ENCODE data around the gene ATG9B. TPM values are rescaled to one million over a fixed set of nuclear protein-coding genes. Genes with fewer than 3 reads are reported as not detected.

The ATG9B gene
- total and polyA plus RNA-seq, 9 of the 15 experiments (the other 6 are each of a cell fraction or from before 2014, with no cell fraction given), result 0.29 to 8.0 (median 2.1) TPM

DNA sequence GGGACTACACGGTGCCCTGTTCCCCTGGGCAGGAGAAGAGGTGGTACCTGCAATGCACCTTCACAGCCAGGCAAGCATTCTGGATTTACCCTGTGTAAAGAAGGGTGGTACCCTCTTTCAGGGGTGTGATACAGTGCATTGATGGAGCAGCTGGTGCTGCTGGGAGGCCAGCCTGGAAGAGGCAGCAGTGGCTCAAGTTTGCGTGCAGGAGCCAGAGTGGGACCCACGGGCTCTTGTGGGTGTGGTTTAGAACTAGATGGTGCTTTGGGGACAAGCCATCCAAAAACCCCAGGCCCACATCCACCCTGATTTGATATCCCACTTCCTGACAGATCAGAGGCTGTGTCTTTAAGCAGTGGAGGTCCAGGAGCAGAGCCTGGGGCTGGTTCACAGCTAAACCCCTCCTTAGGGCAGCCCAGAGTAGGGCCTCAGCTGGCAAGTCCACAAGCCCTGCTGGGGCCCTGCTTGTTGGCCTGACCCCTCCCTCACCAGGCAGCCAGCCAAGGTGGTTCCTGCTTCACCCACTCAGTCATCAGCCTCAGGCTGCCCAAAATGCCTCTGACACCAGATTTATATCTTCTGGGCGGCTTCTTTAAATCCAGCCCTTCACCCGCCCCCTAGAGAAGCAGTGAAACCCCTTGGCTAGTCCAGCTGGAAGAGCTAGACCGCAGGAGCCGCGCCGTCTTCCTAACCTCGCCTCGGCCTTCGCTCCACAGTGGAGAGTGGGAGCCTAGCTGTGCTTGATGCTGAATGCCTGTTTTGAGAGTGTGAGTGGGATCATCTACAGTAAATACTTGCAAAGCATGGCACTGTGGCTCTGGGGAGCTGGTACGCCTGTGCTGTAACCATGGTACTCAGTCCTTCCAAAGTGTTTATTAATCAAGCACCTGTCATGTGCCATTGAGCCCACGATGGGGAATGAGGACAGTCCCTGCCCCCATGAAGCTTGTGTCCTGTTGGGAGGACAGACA, 22.6 kb upstream of the ATG9B start:
- no peaks in the 10 kb centered on the region for H3K79me2 ChIP-seq (ENCODE audit: control insufficient read depth, insufficient read depth, low read length)
- H3K4me3 ChIP-seq, result no peak overlapping the region
- H3K36me3 ChIP-seq (ENCODE audit: control insufficient read depth, insufficient read depth, low read length), result peaks cover 20% of the 10 kb centered on the region
- in situ Hi-C loops (cut with MboI), result no loop called here
- H3K4me1 ChIP-seq (replicated peaks in 1 of 2; ENCODE audit: control insufficient read depth in 2 of 2, insufficient read depth in 2 of 2, low read length in 2 of 2), result peaks cover 0 to 54% of the 10 kb centered on the region in 2 experiments; a peak in 2 of 5 replicates
- ChIA-PET CTCF (ENCODE audit: low intra/inter-chr PET ratio) (no interaction called here), POLR2A (interaction anchor here (0.6 to 1.8 kb wide), 4 partner anchors 8 to 443 kb away, joined by 3 to 6 read pairs (median 4); partner anchors contain the start of gene ABCB8)
- H3K27ac ChIP-seq (ENCODE audit: extremely low read depth, low read depth, low read length), result no peak overlapping the region
- peak; percentile 4 for ATAC-seq
- H3K9ac ChIP-seq (ENCODE audit: insufficient read depth in 1 of 2, low read depth in 2 of 2, low read length in 2 of 2), result peak overlapping the region in 1 of 2 experiments; percentile 77; a peak in 2 of 4 replicates
- H3K27me3 ChIP-seq (ENCODE audit: control insufficient read depth in 2 of 2, insufficient read depth in 2 of 2, low read length in 2 of 2), result no peaks in the 10 kb centered on the region
- 56% methylated on average over 14 of the region's 14 CpGs for WGBS (ENCODE audit: insufficient coverage, low coverage, missing lambda C conversion rate)
- intact Hi-C loops (cut with micrococcal nuclease), result no loop called here
- no TSS peak for BruUV-seq (replicated peaks)
- no peak overlapping the region for H2AFZ ChIP-seq (ENCODE audit: low read depth, low read length)
- peak in 2 of 4 experiments; percentile 13 to 14 for DNase-seq (ENCODE audit: extremely low read depth in 1 of 4, low spot score in 3 of 4)
- H3K4me2 ChIP-seq (ENCODE audit: insufficient read depth, low read length), result no peak overlapping the region
- no peaks in the 10 kb centered on the region for H4K20me1 ChIP-seq (replicated peaks; ENCODE audit: control insufficient read depth, insufficient read depth, low read length)
- FAIRE-seq, result no peak
- H3K9me3 ChIP-seq (replicated peaks; ENCODE audit: control insufficient read depth, insufficient read depth, low read depth, low read length), result no peaks in the 10 kb centered on the region
- no peaks in the 10 kb centered on the region for H3K9me1 ChIP-seq (ENCODE audit: control insufficient read depth, insufficient read depth, low read length)
- TF ChIP-seq, protein P1, sequence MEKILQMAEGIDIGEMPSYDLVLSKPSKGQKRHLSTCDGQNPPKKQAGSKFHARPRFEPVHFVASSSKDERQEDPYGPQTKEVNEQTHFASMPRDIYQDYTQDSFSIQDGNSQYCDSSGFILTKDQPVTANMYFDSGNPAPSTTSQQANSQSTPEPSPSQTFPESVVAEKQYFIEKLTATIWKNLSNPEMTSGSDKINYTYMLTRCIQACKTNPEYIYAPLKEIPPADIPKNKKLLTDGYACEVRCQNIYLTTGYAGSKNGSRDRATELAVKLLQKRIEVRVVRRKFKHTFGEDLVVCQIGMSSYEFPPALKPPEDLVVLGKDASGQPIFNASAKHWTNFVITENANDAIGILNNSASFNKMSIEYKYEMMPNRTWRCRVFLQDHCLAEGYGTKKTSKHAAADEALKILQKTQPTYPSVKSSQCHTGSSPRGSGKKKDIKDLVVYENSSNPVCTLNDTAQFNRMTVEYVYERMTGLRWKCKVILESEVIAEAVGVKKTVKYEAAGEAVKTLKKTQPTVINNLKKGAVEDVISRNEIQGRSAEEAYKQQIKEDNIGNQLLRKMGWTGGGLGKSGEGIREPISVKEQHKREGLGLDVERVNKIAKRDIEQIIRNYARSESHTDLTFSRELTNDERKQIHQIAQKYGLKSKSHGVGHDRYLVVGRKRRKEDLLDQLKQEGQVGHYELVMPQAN (IDR thresholded peaks at IDR 0.05; ENCODE audit: borderline replicate concordance), result no peak
- TF ChIP-seq POLR2G (IDR thresholded peaks at IDR 0.05; ENCODE audit: low read depth, low read length) (peak; percentile 32; the same call in 1 of the 2 replicates), EP400 (IDR thresholded peaks at IDR 0.05) (no peak), POLR2A (conservative IDR thresholded peaks at IDR 0.05) (no peak), MYC (IDR thresholded peaks at IDR 0.05; ENCODE audit: low read depth, low read length) (no peak), MYC (CRISPR knock-in tag; IDR thresholded peaks at IDR 0.05; ENCODE audit: borderline replicate concordance, low read depth) (no peak), NR2F6 (CRISPR knock-in tag; IDR thresholded peaks at IDR 0.05) (0 out of 2 replicates have a peak, but pooled peaks have one; percentile 22), PRPF4 (IDR thresholded peaks at IDR 0.05; ENCODE audit: insufficient read depth, low read depth, low read length, poor library complexity, severe bottlenecking) (no peak), TGIF2 (CRISPR knock-in tag; IDR thresholded peaks at IDR 0.05) (no peak), ZNF274 (IDR thresholded peaks at IDR 0.05; ENCODE audit: borderline replicate concordance, low read depth, low read length) (no peak)
- TF ChIP-seq, protein P2, sequence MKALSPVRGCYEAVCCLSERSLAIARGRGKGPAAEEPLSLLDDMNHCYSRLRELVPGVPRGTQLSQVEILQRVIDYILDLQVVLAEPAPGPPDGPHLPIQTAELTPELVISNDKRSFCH (CRISPR knock-in tag; IDR thresholded peaks at IDR 0.05), result no peak
- TF ChIP-seq, protein P2 (tag; IDR thresholded peaks at IDR 0.05), result no peak
- TF ChIP-seq, protein P3, sequence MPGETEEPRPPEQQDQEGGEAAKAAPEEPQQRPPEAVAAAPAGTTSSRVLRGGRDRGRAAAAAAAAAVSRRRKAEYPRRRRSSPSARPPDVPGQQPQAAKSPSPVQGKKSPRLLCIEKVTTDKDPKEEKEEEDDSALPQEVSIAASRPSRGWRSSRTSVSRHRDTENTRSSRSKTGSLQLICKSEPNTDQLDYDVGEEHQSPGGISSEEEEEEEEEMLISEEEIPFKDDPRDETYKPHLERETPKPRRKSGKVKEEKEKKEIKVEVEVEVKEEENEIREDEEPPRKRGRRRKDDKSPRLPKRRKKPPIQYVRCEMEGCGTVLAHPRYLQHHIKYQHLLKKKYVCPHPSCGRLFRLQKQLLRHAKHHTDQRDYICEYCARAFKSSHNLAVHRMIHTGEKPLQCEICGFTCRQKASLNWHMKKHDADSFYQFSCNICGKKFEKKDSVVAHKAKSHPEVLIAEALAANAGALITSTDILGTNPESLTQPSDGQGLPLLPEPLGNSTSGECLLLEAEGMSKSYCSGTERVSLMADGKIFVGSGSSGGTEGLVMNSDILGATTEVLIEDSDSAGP (CRISPR knock-in tag; IDR thresholded peaks at IDR 0.05), result no peak
- TF ChIP-seq, protein P4, sequence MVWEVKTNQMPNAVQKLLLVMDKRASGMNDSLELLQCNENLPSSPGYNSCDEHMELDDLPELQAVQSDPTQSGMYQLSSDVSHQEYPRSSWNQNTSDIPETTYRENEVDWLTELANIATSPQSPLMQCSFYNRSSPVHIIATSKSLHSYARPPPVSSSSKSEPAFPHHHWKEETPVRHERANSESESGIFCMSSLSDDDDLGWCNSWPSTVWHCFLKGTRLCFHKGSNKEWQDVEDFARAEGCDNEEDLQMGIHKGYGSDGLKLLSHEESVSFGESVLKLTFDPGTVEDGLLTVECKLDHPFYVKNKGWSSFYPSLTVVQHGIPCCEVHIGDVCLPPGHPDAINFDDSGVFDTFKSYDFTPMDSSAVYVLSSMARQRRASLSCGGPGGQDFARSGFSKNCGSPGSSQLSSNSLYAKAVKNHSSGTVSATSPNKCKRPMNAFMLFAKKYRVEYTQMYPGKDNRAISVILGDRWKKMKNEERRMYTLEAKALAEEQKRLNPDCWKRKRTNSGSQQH (CRISPR knock-in tag; IDR thresholded peaks at IDR 0.05), result no peak
